ENCODE data around the gene FERMT2.

DNA sequence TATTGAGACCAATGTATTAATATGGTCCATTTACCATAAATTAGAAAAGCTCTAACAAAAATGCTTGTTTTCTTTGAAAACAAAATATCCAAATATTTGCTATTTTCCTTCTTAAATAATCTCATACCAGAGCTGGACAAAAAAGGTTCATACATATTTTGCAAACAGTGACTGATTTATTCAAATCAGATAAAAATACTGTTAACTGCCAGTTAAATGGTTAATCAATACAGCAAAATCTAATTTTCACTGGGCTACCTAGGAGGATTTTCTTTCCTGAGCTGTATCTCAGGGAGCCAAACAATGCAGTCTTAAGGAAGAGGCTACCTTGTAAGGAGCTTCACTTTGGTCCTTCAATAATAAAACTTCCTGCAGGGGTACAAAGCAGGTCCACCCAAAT, 2.0 kb downstream of the FERMT2 start:
- TF ChIP-seq POLR2A (IDR thresholded peaks at IDR 0.05) = no peak
- TF ChIP-seq, protein P1, sequence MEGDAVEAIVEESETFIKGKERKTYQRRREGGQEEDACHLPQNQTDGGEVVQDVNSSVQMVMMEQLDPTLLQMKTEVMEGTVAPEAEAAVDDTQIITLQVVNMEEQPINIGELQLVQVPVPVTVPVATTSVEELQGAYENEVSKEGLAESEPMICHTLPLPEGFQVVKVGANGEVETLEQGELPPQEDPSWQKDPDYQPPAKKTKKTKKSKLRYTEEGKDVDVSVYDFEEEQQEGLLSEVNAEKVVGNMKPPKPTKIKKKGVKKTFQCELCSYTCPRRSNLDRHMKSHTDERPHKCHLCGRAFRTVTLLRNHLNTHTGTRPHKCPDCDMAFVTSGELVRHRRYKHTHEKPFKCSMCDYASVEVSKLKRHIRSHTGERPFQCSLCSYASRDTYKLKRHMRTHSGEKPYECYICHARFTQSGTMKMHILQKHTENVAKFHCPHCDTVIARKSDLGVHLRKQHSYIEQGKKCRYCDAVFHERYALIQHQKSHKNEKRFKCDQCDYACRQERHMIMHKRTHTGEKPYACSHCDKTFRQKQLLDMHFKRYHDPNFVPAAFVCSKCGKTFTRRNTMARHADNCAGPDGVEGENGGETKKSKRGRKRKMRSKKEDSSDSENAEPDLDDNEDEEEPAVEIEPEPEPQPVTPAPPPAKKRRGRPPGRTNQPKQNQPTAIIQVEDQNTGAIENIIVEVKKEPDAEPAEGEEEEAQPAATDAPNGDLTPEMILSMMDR (IDR thresholded peaks at IDR 0.05) = no peak
